ENCODE results near the gene CHAF1A.

The CHAF1A gene

DNA sequence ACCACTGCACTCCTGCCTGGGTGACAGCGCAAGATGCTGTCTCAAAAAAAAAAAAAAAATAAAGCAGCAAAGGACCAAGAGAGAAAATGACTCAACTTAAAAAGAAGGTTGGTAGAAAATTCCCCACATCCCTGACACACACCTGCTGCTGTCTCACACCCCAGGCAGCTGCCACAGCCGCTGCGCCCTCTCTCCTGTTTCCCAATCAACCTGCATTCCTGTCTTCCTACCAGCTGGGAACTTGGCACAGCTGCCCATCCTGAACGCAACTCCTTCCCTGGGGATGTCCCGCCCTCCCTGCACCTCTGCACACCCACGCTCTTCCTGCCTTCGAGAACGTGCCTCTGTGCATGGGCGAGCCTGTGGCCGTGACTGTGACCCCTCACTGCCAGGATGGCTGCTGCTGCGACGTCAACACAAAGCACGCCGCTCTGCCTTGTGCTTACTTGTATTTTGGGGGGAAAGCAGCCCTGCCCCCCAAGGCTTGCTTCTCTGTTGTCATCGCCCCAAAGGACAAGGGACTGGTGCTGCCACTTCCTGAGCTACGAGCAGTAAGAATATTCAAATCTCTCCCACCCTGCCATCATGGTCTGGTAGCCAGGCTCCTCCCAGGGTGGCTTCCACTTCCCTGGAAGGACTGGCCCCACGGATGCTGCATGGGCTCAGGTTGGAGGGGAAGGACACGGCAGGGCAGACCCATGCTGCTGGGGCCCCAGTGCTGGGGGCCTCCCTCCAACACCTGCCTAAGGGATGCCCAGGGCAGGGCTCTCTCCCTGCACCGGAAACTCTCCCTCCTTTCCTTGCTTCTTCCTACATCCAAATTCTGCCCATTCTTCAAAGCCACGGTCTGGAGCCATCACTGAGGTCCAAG lies 22.8 kb upstream of the CHAF1A start:
- no peak for DNase-seq (ENCODE audit: low read depth)

DNA sequence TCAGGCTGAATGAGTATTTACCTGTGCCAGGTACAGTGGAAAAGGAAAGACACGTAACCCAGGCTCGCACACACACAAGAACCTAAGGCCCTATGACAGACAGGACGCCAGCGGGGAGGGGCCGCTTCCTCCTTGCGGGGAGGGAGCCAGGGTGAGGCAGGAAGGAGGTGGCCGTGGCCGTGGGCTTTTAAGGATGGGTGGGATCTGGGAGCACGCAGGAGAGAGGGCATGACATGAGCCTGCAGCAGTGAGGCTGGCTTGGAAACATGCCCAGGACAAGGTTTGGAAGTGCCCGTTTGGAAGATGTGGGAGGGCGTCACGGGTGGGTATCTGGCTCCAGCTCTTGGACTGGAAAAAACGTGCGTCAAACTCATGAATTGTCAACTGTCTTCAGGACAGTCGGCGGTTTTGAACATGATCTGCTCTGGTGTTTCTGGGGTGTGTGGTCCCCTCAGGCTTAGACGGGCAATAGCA lies 22.1 kb upstream of the CHAF1A start:
- no peak for DNase-seq (ENCODE audit: low read depth)

DNA sequence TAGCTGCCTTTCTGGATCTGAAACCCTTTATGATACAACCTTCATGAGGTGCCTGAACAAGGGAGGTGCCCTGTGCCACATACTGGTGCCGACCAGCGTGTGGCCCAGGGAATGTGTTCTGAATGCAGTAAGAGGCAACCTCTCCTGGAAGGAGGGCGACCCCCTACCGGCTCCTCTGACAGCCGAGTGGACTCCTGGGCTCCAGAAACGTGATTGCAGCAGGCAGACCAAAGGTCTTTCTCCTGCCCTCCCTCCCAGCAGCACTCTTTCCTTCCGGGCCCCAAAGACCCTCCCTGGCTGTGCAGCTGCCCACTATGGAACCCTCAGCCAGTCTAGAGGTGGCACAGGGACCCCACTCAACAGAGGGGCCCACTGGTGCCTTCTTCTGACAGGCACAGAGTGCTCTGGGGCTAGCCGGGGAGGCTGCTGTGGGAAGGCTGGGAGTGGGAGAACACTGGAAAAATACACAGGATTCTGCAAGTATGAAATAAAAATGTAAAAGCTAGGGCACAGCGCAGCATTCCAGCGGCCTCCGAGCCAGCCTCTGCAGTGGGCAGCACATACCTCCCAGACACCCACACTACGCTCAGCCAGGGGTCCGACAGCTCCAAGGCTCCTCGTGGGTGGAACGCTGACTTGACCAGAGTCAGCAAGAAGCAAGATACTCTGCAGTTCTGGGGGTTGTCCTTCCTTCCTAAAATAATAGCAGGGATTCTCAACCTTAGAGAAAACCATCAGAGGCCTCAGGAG lies 17.0 kb upstream of the CHAF1A start:
- DNase-seq (ENCODE audit: low read depth), result no peak

DNA sequence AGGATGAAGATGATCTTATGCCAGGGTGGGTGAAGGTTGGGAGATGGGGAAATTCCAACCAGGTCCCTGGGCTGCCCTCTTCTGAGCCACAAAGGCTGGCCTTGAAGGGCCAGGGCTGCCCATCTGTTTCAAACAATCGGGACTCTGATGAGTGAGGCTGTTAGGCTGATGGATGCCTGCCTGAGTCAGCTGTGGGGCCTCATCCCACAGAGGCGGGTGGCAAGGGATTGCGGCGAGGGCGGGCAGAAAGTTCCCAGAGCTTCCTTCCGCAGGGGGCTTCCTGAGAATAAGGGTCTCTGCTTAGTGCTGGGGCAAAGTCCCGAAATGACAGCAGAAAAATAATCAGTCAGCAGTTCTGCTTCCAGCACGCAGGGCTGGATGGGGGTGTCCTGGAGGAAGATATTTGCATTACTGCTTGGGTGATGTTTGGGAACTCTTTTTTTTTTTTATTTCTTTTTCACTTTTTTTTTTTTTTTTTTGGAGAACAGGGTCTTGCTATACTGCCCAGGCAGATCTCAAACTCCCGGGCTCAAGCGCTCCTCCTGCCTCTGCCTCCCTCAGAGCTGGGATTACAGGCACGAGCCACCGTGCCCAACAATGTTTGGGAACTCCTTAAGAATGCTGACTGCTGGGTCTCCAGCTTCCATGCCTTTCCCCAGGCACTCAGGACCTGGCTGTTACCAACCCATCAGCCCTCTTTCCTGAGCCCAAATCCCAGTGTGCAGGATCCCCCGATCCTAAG lies 16.2 kb upstream of the CHAF1A start:
- no peak for DNase-seq (ENCODE audit: low read depth)

DNA sequence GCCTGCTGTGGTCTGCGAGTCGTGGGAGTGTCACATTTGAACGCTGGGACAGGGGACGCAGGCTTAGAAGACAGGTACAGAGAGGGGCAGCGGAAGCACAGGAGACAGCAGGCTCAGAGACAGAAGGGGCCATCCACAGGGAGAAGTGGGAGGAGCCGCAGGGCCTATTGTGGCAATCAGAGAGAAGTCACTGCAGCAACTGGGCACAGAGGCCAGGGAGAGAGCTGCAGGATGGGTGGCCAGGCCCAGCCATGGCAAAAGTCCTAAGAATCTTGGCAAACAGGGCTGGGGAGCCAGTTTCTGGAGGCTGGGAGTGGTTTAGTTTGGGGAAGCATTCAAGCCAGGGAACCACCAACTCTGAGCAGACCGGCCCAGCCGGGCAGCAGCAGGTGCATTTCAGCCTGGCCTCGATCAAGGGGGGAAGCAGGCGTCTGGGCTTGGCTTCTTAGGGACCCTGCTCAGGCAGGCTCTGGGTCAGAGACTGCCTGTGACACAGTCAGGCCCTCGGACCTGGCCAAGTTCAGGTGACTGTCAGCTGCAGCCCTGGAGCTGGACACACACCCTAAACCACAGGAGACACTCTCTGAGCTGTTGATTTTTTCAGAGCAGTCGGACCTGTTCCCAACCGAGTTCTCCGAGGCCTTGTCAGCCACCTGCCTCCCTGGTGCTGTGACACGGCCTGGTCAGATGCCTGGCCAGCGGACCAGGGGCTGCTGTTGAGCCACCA lies 13.9 kb upstream of the CHAF1A start:
- no peak for DNase-seq (ENCODE audit: low read depth)

DNA sequence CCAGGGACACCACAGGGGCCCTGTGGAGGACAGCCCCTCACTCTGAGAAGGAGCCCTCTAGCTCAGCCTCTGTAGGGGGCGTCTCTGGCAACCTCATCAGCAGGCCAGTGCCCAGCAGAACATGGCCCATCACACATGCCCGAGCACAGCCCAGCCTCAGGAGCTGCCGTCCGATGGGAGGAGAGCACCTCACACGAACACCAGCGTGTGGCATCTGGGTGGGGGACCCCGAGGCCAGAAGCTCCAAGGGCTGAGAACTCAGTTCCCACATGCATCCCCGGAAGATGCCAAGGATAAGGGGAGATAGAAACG lies 13.4 kb upstream of the CHAF1A start:
- no peak for DNase-seq (ENCODE audit: low read depth)

DNA sequence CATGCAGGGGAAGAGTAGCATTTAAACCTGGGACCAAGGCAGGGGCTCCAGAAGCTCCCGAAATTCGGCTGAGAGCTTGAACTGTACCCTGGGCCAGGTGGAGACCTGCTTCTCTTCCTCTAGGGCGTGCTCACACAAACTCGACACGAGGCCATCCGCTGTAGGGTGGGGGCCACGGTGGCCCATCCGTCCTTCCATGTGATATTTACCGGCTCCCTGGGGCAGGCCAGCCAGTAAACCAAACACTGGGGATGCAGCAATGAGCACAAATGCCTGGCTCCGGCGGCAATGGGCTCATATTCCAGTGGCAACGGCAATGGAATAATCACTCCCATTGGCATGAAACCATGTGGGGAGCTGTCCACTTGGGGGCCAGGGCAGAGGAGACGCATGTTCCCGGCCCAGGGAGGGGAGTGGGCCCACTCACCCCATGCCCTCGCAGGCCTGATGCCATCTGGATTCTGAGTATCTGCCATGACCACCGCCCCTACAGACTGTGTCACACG lies 12.9 kb upstream of the CHAF1A start:
- no peak for DNase-seq (ENCODE audit: low read depth)

DNA sequence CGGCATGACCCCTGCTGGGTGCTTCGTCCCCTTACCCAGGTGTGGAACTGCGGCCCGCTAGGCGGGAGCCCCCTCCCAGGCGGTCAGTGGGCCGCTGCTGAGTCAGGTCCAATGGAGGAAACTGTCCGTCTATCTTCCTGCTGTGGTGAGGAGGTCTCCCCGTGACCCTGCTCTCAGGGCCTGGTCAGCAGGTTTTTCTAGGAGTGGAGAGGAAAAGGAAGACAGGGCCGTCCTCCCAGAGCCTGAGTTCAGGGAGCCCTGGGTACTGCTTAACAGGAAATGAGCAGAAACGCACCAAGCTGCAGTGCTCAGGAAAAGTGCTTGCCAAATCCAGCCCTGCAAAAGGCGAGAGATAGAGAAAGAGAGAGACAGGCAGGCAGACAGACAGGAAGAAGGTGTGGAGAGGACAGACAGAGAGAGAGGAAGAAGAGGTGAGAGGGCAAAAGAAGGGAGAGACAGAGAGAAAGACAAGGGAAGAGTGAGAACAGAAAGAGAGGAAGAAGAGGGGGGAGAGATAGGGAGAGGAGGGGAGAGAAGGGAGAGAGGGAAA lies 12.3 kb upstream of the CHAF1A start:
- no peak for DNase-seq (ENCODE audit: low read depth)

DNA sequence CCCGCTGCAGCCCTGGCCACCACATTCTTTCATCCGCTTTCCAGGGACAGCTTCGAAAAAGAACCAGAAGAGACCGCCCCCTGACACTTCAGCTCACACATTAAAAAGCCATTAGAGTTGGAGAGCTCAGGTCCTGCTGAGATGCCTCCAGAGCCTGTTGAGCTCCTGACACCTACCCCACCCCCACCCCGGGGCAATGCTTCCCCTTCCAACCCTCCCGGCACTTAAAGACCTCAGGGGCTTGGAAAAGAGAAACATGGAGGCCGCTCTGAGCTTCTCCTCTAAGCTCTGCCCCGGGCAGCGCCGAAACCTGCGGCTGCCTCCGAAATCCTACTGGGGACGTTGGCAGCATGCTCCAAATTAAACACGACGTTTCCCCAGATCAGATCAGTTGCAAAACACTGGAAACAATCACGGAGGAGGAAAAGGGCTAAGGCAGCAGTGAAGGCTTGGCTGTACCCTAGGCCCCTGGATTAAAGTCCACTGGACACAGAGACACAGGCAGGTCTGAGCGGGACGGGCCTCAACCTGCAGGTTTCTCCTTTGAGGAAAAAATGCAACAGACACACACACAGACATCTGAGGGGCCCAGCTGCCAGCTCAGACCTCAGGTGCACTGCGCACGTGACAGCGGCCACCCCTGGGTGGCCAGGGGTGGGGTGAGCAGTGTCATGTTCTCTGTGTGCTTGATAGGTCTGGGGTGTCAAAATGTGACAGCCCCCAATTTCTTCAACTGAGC lies 11.7 kb upstream of the CHAF1A start:
- no peak for DNase-seq (ENCODE audit: low read depth)

DNA sequence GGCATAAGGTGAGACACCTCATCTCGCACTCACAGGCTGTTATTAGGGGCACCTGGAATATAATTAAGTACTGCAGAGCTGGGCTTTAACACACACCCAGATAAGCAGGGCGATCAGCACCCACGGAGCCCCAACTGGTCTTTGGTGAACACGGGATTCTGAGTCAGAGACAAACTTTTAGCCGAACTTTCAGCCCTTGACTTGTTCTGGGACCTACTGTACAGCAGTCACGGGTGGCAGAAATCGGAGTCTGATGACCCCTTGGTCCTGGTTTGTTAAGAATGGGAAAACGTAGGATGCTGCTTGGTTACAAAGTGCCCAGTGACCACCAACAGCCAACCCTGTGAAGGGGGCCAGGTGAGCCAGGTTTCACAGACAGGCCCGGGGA lies 11.1 kb upstream of the CHAF1A start:
- DNase-seq (ENCODE audit: low read depth), result no peak

DNA sequence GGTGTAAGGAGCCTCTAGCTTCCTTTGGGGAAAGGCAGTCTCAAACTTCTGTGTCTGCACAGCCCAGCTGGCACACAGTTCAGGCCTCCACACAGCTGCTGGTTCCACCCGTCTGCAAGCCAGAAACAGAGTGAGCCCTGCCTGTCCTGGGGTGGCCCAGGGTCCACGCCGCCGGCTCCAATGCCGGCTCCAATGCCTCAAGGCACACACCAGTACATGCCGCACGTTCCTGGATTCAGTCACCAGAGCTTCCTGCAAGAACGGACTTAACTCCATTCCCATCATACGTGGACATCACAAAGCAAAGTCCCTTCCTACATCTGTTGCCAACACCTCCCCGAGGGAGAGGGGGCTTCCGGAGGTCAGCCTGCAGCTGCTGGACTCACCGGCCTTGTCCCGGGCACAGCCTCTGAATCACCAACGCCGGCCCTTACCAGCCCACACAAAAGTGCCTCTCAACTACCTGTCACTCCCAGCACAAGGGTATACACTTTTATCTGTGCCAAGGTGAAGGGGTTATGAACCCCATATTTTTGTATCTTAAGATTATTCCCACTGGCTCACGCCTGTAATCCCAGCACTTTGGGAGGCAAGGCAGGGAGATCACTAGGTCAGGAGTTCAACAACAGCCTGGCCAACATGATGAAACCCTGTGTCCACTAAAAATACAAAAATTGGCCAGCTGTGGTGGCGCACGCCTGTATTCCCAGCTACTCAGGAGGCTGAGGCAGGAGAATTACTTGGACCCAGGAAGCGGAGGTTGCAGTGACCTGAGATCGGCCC lies 10.5 kb upstream of the CHAF1A start:
- no peak for DNase-seq (ENCODE audit: low read depth)

DNA sequence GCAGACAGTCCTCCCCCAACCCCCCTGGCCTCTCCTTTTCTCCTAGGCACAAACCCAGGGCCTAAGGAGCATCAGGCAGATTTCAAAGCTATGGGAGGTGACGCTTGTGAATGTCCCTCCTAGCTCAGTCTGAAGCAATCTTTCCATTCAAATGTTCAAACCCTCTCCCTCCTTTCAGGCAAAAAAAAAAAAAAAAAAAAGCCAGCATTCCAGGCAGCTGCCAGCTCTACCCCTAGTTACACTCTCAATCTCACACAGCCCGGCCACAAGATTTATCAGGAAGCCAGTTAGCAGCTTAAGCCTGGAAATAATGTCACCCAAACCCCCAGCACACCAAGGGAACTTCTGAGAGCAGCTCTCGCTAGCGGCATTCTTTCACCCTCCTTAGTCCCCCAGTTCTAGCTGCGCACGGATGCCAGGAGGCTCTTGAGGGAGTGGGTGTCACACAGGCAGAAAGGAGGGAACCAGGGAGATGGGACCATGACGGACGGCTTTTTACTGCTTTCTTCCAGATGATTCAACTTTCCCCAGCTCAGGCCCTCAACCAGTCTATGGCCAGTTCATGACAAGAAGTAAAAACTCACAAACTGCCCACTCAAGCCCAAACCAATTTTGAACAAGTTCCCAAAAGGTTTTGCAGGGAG lies 8.4 kb upstream of the CHAF1A start:
- no peak for DNase-seq (ENCODE audit: low read depth)

DNA sequence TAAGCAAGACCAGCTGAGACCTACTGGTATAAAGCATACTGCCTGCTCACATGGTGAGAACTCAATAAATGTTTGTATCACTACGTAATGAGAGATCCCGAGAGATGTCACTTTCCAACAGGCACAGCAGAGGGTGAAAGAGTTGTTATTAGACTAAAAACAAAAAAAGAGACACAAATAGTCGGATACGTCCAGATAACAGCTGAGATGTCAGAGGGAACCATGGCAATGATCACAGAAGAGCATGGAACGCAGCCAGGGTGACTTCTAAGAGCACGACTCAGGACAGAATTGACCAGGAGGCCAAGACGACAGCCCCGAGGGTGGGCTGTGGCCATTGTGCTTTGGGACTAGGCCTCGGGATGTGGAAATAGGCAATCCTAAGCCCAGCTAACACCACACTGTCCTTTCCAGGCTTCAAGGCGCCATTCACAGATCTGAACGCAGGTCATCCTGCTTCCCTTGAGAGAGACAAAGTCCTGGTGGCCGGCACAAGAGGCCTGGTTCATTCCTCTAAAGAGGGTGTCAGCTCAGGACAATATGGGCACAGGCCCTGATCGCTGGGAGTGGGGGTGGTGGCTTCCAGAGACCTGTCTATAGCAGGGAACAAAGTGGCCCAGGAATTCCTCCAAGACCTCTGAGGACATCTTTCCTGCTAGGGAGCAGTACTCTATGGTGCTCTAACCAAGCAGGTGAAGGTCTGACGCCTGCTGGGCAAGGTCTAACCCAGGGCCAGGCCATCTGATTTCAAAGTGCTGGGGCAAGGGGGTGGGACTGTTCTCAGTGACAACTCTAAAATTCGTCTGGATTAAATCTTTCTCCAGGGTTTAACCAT lies 5.3 kb upstream of the CHAF1A start:
- no peak for DNase-seq (ENCODE audit: low read depth)

DNA sequence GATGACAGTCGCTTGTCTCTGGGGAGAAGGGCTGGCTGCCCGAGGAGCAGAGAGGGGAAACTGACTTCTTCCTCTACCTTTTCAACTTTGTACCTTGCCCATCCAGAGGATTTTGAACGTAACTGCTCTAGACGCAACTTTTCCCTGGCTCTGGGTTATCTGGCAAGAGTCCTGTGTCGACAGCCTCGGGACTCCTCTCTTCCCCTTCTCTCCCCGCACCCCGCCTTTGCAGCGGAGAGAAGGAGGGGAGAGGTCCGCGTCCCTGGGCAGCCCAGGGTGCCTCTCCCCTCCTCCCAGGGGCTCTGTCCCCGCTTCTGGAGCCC lies 2.7 kb upstream of the CHAF1A start:
- DNase-seq (ENCODE audit: low read depth), result no peak

DNA sequence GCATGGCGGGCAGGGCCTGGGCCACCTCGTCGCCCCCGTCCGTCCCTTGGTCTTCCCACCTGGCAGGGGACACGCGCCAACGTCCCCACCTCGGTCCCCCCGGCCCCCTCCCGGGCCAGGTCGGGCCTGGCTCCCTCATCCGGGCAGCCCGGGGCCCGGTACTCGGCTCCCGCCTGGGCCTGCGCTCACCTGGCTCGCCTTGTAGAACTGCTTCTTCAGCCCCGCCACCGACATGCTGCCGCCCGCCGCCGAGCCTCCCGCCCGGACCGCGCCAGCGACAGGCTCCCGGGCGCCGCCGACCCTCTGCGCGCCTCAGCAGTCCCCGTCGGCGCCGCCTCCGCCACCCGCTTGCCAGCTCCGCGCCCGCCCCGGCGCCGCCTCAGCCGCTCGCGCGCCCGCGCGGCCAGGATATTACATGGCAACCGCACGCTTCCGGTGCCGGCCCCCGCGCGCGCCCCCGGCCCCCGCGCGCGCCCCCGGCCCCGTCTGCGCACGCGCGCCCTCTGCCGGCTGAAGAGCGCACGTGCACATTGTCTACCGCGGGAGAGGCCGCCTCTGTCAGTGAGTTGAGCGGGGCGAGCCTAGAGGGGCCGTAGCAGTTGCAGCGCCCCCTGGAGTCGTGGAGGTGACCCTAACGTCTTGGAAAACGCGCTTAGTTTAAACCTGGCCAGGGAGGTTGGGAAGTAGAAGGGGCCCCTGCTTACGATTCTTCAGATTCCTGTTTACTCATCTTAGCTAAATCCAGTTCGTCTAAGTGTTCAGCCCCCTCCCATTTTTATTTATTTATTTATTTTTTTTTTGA lies 2.1 kb upstream of the CHAF1A start, which contains the start of gene SH3GL1:
TSS of gene SH3GL1 (minus strand) at position 413 of the 802 bp plus-strand sequence. CDS start at position 234, 179 bp downstream.
- peak; percentile 82 for DNase-seq (ENCODE audit: low read depth)

DNA sequence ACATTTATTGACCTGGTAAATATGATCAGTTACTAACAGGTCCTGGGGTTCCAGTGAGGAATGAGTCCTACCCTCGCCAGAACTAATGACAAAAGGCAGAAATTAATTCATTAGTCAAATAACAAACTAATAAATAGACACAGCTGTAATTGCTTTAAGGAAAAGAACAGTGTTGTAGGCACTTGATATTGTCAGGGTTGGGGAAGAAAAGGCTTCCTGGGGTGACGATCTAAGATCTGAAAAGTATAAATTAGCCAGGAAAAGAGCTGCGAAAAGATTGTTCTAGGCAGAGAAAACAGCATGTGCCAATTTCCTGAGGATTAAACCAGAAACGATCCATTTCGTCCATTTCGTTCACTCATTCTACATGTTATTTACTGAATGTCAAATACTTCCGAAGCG lies 670 bp upstream of the CHAF1A start:
- DNase-seq (ENCODE audit: low read depth), result no peak

DNA sequence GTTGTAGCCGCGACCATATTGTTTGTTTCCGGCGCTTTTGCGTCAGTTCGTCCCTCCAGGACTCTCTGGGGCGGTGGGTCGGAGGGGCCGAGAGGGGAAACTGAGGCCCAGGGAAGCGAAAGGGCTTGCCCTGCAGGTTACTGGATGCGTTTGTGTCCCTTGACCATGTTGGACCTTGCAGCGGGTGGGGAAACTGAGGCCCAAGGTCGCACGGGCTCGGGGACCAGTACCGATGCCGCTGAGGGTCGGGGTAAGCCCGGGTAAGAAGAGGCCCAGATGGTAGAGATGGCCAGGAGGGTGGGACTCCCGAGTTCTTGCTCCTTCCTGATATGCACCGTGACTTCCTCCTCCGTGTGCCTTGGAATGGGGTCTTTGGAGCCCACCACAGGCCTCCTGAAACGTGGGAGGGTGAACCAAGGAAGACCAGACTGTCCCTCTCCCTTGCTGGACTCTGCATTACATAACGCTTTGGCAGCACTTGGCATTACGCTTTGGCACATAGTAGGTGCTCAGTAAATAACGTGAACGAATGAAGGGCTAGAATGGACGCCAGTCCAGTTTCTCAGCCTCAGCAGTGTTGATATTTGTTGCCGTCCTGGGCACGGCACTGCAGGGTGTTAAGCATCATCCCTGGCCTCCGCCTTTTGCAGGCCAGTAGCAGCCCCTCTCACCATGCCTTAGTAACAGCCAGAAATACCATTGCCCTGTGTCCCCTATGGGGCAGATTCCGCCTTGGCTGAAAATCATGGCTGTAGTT lies 743 bp downstream of the CHAF1A start:
- DNase-seq (ENCODE audit: low read depth), result no peak
